CD4-positive, alpha-beta T cell (primary cell): Measurements from ENCODE around the gene ABCG1. TPM values are rescaled to one million over a fixed set of nuclear protein-coding genes. Genes with fewer than 3 reads are reported as not detected.

Experiments used
- ATAC-seq: fragments of 200-7000 bp; cut with Tn5 transposase; one replicate; pipeline ENCODE4 v1.10.0; 2022; ENCODE audit warnings: mild to moderate bottlenecking; ENCODE audit not compliant: poor library complexity
- CTCF ChIA-PET: fragments of 350-600 bp; sonication (Branson Sonifier 250); formaldehyde crosslinking; loops from one replicate; lab custom pipeline; 2021; ENCODE audit warnings: antibody characterized with exemption, inconsistent platforms; lab: Charles Lee
- POLR2A ChIA-PET: fragments of 350-600 bp; sonication (Branson Sonifier 250); formaldehyde crosslinking; loops from one replicate; lab custom pipeline; 2021; ENCODE audit warnings: antibody characterized with exemption, inconsistent platforms; lab: Charles Lee
- DNase-seq, 14 experiments: peaks; one replicate each; pipeline ENCODE4 v3.0.0-alpha.2; 2013 to 2020; ENCODE audit warnings: mixed read lengths in 2 of 14
- H3K27ac ChIP-seq, 2 donors: one replicate each; pipeline versions ENCODE4 v1.5.1 to v1.7.0; 2013; ENCODE audit warnings: low read length in 2 of 2, low read depth in 1 of 2, mild to moderate bottlenecking in 1 of 2
- H3K27me3 ChIP-seq, 2 experiments: 1 replicate in 1 of 2; 2 replicates in 1 of 2; pipeline versions ENCODE4 v1.6.1 to v1.7.0; 2013; ENCODE audit warnings: low read length in 2 of 2, control low read depth in 1 of 2, mild to moderate bottlenecking in 1 of 2, moderate library complexity in 1 of 2; ENCODE audit not compliant: insufficient read depth in 2 of 2, control insufficient read depth in 1 of 2
- H3K36me3 ChIP-seq: one replicate; pipeline ENCODE4 v1.6.1; 2013; ENCODE audit warnings: low read length, control low read depth; ENCODE audit not compliant: insufficient read depth
- H3K4me1 ChIP-seq: one replicate; pipeline ENCODE4 v1.6.1; 2013; ENCODE audit warnings: low read length, control low read depth; ENCODE audit not compliant: insufficient read depth
- H3K4me3 ChIP-seq: one replicate; pipeline ENCODE4 v1.5.1; 2013; ENCODE audit warnings: mild to moderate bottlenecking, low read length, moderate library complexity
- H3K9me3 ChIP-seq, 2 experiments: 1 replicate in 1 of 2; 2 replicates in 1 of 2; pipeline versions ENCODE4 v1.6.1 to v1.7.0; 2013; ENCODE audit warnings: low read length in 2 of 2, mild to moderate bottlenecking in 2 of 2, control low read depth in 1 of 2, moderate library complexity in 1 of 2; ENCODE audit not compliant: control insufficient read depth in 1 of 2, insufficient read depth in 1 of 2
- H3K27ac Mint-ChIP-seq: one replicate; pipeline ENCODE4 v1.8.0; 2020; ENCODE audit warnings: mixed read lengths
- H3K27me3 Mint-ChIP-seq: one replicate; pipeline ENCODE4 v1.8.0; 2021; ENCODE audit warnings: mixed read lengths
- H3K36me3 Mint-ChIP-seq: one replicate; pipeline ENCODE4 v1.8.0; 2021; ENCODE audit warnings: low read depth, mixed read lengths
- H3K4me1 Mint-ChIP-seq: one replicate; pipeline ENCODE4 v1.8.0; 2021; ENCODE audit warnings: low read depth, mixed read lengths
- H3K4me3 Mint-ChIP-seq: one replicate; pipeline ENCODE4 v1.8.0; 2020; ENCODE audit warnings: mild to moderate bottlenecking, mixed read lengths
- H3K9me3 Mint-ChIP-seq: one replicate; pipeline ENCODE4 v1.8.0; 2020; ENCODE audit warnings: mixed read lengths
- intact Hi-C, 2 experiments: fragments of 100-400 bp; cut with DNase I in 1 of 2; cut with micrococcal nuclease in 1 of 2; formaldehyde crosslinking; loops; one replicate each; pipeline versions ENCODE4 v1.15.1 to v1.9.0; 2023 to 2025; cut with DNase I, micrococcal nuclease
- total RNA-seq, 174 experiments: library from RNA in 2 of 174; stranded (reverse) in 2 of 174; gene quantifications; one replicate each; pipeline ENCODE4 v1.2.3 and lab custom pipeline; 2021 to 2026
- TF ChIP-seq, protein P1 (sequence below): fragments of 200-600 bp; IDR thresholded peaks from one replicate; pipeline ENCODE4 v1.8.0; 2022; ENCODE audit warnings: antibody characterized with exemption, mild to moderate bottlenecking

Gene ABCG1
- total RNA-seq, 2 experiments from 2014 or later = 109 to 116 TPM

DNA sequence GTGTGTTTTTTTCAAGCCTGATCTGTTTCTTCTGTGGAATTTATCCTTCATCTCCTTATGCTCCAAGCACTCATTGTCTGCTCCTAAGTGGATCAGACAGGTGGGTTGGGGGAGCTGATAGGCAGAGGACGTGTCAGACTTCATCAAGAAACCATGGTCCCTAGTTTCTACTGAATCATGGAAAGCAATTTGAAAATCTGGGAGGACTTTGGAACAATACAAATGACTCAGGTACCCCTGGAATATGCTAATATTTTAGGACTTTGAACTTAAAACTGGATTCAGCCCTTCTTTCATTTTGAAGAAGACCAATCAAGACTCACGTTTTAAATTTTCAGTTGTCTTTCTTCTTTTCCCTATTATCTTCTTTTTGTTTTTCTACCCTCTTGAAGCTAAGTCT is 7.7 kb downstream of the ABCG1 start:
- DNase-seq (no peak), ATAC-seq (no peak)
- peaks cover 52% of the 10 kb centered on the region for H3K4me1 ChIP-seq
- H3K4me1 Mint-ChIP-seq = peaks cover 88% of the 10 kb centered on the region
- no peak overlapping the region for H3K4me3 ChIP-seq
- TF ChIP-seq, protein P1, sequence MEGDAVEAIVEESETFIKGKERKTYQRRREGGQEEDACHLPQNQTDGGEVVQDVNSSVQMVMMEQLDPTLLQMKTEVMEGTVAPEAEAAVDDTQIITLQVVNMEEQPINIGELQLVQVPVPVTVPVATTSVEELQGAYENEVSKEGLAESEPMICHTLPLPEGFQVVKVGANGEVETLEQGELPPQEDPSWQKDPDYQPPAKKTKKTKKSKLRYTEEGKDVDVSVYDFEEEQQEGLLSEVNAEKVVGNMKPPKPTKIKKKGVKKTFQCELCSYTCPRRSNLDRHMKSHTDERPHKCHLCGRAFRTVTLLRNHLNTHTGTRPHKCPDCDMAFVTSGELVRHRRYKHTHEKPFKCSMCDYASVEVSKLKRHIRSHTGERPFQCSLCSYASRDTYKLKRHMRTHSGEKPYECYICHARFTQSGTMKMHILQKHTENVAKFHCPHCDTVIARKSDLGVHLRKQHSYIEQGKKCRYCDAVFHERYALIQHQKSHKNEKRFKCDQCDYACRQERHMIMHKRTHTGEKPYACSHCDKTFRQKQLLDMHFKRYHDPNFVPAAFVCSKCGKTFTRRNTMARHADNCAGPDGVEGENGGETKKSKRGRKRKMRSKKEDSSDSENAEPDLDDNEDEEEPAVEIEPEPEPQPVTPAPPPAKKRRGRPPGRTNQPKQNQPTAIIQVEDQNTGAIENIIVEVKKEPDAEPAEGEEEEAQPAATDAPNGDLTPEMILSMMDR = no peak
- H3K36me3 Mint-ChIP-seq = peaks cover 80% of the 10 kb centered on the region
- H3K27ac ChIP-seq = no peak overlapping the region
- intact Hi-C loops = no loop called here
- no peaks in the 10 kb centered on the region for H3K9me3 ChIP-seq
- H3K9me3 Mint-ChIP-seq = peaks cover 2% of the 10 kb centered on the region
- peak overlapping the region; percentile 90 for H3K27ac Mint-ChIP-seq
- peaks cover 25% of the 10 kb centered on the region for H3K36me3 ChIP-seq
- CTCF ChIA-PET = interaction anchor here (1.3 to 2.2 kb wide), 2 partner anchors 7 to 32 kb away, joined by 6 to 7 read pairs; no protein-coding TSS in a partner anchor
- H3K27me3 ChIP-seq = no peaks in the 10 kb centered on the region
- no peak overlapping the region for H3K4me3 Mint-ChIP-seq
- no peaks in the 10 kb centered on the region for H3K27me3 Mint-ChIP-seq
- POLR2A ChIA-PET = interaction anchor here (0.9 kb wide), 1 partner anchor 12 kb away, joined by 3 read pairs; no protein-coding TSS in a partner anchor

DNA sequence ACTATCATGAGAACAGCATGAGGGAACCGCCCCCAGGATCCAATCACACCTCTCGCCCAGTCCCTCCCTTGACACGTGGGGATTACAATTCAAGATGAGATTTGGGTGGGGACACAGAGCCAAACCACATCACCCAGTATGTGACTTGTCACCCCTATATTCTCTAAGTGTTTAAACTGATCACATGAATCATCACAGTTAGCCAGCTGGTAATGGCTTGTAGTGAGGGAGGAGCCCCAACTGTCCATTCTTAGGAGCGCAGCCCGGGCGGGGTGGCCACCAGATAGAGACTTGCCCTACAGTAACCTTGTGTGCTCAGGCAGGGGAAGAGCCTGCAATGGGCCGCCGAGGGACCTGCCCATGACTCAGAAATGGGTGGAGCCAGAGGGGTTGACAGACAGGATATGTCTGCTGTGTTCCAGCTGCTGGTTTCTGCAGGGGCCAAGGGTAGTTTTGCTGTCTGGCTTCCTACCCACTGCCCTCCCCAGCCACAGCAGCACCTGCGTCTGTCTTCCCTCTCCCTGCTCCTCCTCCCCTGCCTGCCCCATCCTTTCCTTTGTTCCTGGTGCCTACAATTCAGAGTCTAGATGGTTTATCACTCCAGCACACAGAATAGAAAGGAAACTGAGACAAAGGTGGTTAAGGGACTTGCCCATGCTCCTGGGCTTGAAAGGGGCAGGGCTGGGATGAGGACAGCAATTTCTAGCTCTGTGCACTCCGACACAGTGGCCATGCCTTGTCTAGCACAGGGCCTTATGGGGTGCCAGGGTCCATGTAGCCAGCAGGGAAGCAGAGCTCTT is 9.2 kb downstream of the ABCG1 start:
- TF ChIP-seq, protein P1 = no peak
- Mint-ChIP-seq H3K36me3 (peaks cover 72% of the 10 kb centered on the region), H3K4me3 (peak overlapping the region; percentile 72), H3K9me3 (peaks cover 2% of the 10 kb centered on the region), H3K27ac (peak overlapping the region; percentile 90), H3K4me1 (peaks cover 88% of the 10 kb centered on the region), H3K27me3 (no peaks in the 10 kb centered on the region)
- Histone ChIP-seq H3K36me3 (peaks cover 20% of the 10 kb centered on the region), H3K27me3 (no peaks in the 10 kb centered on the region), H3K4me3 (peak overlapping the region; percentile 6), H3K4me1 (peaks cover 60% of the 10 kb centered on the region), H3K27ac (peak overlapping the region; percentile 82 to 87), H3K9me3 (no peaks in the 10 kb centered on the region)
- peak; percentile 85 for ATAC-seq
- CTCF ChIA-PET = interaction anchor here (0.8 to 1.5 kb wide), 7 partner anchors 9 to 83 kb away, joined by 3 to 4 read pairs (median 3); no protein-coding TSS in a partner anchor
- peak; percentile 79 to 99 (median 90) for DNase-seq
- intact Hi-C loops = no loop called here
- POLR2A ChIA-PET = interaction anchor here (1.6 kb wide), 2 partner anchors 8 to 10 kb away, joined by 9 to 15 read pairs; no protein-coding TSS in a partner anchor

DNA sequence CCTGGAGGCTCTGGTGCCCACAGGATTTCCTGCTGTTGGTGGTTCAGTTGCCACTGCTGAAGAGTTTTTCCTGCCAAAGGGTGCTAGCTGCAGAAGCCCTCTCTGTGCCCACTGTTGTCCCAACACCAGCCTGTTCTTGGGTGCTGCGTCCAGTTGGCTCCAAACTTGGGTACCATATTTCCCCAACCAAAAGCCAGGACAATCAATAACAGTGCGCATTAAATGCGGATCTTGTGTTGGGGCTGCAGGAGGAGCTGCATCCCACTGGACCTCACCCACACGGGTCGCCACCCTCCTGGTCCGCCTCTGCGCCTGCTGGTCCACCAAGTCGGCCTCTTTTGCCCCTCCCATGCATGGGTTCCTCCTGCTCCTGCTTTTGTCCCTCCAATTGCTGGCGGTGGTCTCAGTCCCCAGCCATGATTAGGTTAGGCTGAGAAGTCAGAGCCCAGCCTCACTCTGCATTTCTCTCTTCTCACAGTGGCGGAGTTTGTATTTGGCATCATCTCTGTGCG is 9.8 kb downstream of the ABCG1 start:
- Histone ChIP-seq H3K36me3 (peaks cover 20% of the 10 kb centered on the region), H3K4me3 (peak overlapping the region; percentile 6), H3K4me1 (peaks cover 66% of the 10 kb centered on the region), H3K27me3 (no peaks in the 10 kb centered on the region), H3K27ac (peak overlapping the region; percentile 82 to 87), H3K9me3 (no peaks in the 10 kb centered on the region)
- DNase-seq = no peak
- POLR2A ChIA-PET = interaction anchor here (1.6 kb wide), 2 partner anchors 9 kb away, joined by 9 to 15 read pairs; no protein-coding TSS in a partner anchor
- Mint-ChIP-seq H3K9me3 (peaks cover 2% of the 10 kb centered on the region), H3K36me3 (peaks cover 69% of the 10 kb centered on the region), H3K4me3 (peak overlapping the region; percentile 72), H3K27me3 (no peaks in the 10 kb centered on the region), H3K27ac (peak overlapping the region; percentile 90), H3K4me1 (peaks cover 88% of the 10 kb centered on the region)
- TF ChIP-seq, protein P1 = no peak
- CTCF ChIA-PET = interaction anchor here (1.2 to 1.4 kb wide), 3 partner anchors 9 to 30 kb away, joined by 3 to 4 read pairs (median 4); no protein-coding TSS in a partner anchor
- ATAC-seq = no peak
- intact Hi-C loops = no loop called here
